ENCODE measurements around the gene RNGTT.

The RNGTT gene

DNA sequence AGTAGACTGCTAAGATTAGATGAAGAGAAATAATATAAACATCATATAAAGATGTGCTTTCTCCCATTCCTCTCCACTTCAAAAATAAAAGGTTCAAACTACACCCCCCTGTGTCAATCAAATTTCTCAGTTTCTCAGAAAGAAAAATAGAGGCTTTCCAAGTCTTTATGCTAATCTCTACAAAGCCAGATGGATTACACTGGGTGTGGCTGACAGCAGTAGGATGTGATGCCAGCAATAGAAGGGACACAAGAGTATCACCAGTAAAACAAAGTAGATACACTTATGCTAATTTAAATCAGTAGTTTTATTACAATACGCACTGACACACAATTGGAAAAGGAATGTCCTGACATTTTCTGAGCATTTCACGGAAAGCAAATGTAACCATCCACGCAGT is 353.4 kb downstream of the RNGTT start:
- DNase-seq (ENCODE audit: low read depth, low spot score) = no peak

GRCh38 chr6:88605271-88605670 is 358.1 kb downstream of the RNGTT start:
- DNase-seq (ENCODE audit: low read depth, low spot score) = no peak

DNA sequence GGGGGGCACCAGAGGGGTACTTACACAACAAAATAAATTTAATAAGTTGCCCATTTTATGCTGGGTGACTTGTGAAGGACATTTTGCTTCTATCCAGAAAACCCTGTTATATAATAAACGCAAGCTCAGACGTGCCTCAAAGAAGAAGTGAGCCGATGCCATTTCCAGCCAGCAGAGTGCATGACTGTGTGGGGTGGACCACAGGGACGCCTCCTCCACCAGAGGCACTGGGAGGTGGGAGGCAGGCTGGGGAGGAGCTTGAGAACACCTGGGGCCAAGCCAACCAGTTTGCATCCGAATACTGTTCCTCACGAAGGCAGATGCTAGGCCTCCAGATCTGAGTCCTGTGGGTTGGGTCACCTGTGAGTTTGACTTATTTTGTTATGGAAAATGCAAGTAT is 363.8 kb downstream of the RNGTT start:
- DNase-seq (ENCODE audit: low read depth, low spot score) = peak; percentile 49

GRCh38 chr6:88596801-88597200 is 366.6 kb downstream of the RNGTT start:
- DNase-seq (ENCODE audit: low read depth, low spot score) = no peak

DNA sequence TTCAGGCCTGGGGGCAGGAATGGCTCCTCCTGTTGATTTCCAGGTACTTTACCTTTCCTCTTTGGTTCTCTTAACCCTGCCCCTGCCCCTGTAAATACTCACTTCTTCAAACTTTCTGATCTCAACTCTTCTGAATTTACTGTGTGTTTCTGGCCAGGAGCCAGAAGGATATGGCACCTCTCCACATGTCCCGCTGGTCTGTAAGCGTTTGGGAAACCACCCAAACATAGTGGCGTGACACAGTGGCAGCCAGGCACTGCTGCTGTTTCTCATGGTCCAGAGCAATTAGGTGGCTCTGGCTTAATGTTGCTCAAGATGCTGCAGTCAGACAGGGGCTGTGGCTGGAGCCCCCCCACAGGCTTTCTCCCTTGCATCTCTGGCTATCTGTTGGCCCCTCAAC is 374.5 kb downstream of the RNGTT start:
- no peak for DNase-seq (ENCODE audit: low read depth, low spot score)

DNA sequence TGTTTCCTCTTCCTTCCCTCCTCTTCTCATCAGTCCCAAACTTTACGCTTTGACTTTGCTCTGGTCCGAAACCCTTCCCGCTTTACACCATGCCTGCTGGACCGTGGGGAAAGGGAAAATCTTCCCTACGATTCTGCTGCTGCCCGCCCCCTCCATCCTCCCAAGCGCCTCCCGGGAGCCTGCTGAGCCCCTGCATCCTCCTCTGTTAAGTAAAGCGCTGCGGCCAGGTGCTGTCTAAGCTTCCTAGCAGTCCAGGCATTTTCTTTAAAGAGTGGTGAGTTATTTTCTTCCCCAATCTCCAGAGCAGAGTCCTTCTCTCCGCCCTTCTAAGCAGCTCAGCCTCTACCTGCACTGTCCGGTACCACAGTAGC is 376.3 kb downstream of the RNGTT start:
- no peak for DNase-seq (ENCODE audit: low read depth, low spot score)

DNA sequence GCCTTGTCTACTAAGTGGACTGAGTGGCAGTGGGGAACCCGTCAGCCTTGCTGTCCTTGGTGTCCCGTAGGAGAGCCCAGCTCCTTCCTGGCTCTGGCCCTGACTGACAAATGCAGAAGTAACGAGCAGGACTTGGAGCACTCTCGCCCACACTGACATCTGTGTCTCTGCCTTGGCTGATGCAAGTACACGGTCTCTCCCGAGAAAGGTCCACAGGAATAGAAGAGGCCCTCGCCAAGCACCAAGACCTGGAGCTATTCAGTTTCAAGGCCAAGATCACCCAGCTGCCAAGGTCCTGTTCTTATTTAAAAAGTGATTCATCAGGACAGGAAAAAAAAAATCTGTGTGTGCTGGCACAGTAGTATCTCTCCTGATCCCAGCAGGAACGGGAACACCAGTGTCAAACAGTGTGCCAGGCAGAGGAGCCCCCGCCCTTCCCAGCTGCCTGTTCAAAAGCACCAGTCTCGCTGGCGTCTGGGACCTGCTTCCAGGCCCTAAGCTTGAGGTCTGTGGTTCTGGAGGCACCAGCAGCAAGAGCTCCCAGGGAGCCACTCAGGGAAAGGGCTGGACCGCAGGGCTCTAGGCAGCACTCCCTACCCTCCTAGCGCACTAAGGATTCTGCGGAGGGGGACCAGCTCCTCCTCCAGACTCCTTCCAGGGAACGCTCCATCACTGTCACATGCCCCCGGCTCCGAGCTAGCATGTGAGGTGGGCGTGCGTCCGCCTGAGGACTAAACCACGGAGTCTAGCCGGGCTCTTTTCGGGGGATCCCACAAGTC is 376.9 kb downstream of the RNGTT start:
- DNase-seq (ENCODE audit: low read depth, low spot score) = peak; percentile 68

DNA sequence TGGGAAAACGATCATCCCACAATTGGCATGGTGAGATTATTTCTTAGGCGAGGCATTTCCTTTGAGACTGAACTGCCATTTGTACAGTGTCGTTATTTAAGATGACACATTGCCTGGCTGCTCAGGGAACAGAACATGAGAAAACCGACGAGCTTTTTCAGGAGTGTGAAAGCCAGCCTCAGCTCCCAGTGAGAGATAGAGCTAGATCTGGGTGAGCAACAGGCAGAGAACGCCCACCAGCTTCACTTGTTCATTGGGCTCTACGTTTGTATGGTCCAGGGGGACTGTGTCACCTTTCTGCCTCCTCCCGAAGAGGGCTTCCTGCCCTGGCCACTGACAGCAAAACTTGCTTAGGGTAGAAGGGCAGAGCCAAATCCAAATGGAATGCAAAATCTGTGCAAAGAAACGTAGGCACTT is 378.1 kb downstream of the RNGTT start:
- DNase-seq (ENCODE audit: low read depth, low spot score) = no peak

DNA sequence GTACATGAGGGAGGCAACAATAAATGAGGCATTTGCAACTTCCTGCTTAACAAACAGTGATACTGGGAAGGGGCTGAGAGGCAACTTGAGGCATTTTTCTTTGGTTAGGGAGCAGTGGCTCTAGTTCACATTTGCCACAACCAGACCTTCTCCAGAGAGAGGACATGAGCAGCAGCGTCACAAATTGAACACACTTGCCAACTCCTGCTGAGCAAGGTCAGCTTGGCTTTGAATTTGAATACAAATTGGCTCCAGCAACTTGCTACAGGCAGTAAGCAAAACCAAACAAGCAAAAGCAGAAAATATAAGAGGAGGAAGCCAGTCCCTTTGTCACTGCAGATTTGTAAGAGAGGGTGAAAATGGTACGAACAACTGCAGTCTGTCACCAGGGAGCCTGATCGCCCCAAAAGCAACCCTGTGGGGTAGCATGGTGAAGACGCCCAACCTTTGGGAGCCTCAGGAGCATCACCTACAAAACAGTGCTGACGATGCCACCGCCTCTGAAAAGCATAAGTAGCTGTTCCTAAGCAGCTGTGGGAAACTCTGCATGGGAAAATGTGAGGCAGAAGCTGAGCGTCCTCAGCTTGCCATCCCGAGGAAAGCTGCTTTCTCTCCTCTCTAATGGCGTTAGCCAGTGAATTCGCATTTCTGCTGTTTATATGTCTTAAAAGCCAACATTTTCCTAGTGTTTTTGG is 378.7 kb downstream of the RNGTT start:
- no peak for DNase-seq (ENCODE audit: low read depth, low spot score)

DNA sequence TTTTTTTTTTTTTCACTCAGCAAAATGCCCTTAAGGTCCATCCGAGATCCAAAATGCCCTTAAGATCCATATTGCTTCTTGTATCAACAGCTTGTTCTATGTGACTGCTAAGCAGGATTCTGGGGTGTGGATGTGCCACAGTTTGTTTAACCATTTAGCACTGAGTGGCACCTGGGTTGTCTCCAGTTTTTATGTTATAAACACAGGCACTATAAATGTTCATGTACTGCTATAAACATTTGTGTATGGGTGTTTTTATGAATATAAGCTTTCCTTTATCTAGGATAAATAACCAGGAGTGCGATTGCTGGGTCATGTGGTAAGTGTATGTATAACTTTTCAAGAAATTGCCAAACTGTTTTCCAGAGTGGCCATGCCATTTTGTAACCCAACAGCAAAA is 386.0 kb downstream of the RNGTT start:
- DNase-seq (ENCODE audit: low read depth, low spot score) = no peak

- no peak for DNase-seq (ENCODE audit: low read depth, low spot score)
These were observed 387.9 kb downstream of the RNGTT start for GRCh38 chr6:88575536-88575935.

GRCh38 chr6:88574651-88575050 is 388.8 kb downstream of the RNGTT start:
- DNase-seq (ENCODE audit: low read depth, low spot score) = peak; percentile 21

GRCh38 chr6:88574031-88574430 is 389.4 kb downstream of the RNGTT start:
- DNase-seq (ENCODE audit: low read depth, low spot score) = no peak

DNA sequence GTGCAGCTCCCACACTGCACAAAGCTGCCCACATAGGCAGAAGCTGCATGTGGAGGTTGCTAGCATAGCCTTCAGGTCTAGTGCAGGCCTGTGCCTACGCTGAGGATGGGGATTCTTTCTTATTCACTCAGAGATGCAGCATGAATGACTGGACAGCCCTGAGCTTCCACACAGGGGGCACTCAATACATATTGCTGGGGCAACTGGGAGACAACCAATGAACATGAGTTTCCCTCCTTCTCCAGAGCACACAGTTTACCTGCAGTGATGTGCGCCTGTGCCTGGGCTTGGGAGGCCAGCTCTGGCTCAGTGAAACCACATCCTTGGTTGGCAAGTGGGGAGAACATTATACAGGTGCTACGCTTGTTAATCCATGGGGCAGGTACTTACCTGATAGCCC is 389.9 kb downstream of the RNGTT start:
- no peak for DNase-seq (ENCODE audit: low read depth, low spot score)

DNA sequence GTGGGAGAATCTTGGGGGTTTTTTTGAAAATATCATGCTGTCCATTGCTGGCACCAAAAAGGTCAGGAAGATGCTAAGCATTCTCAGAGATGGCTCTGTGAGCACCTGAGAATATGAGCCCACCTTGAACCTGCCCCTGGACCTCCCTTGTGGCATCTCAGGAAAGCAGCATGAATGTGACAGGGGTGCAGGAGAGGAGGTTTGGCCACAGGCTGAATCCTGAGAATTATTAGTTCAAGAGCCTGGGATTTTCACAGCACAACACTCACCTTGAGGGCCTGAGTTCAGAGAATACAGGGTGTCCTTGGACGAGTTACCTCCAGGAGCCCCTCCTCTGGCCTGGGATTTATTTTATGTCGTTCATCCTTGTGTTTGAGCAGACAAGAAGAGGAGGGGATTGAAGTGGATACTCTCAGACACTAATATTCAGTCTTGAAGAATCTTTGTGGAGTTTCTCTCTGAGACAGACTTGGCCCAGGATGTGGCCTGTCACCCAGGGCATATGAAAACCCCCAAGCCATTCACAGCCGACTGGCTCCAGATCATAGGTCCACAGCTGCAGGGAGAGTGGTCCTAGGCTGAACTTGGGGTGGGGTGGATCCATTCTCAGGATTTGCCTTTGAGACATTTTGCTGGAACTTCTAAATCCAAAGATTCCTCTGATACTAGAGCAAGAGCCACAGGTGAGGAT is 390.8 kb downstream of the RNGTT start:
- DNase-seq (ENCODE audit: low read depth, low spot score) = no peak

GRCh38 chr6:88569959-88570358 is 393.5 kb downstream of the RNGTT start:
- no peak for DNase-seq (ENCODE audit: low read depth, low spot score)

DNA sequence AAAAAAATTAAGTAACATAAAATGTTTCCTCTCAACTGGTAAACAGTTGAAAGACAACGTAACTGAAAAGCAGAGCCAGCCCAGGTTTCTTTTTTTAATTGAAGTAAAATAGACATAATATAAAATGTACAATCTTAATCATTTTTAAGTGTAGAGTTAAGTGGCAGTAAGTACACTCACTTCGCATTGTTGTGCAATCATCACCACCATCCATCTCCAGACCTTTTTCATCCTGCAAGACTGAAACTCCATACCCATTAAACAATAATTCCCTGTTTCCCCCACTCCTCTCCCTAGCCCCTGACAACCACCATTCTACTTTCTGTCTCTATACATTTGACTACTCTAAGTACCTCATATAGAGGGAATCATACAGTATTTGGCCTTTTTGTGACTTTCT is 395.7 kb downstream of the RNGTT start:
- no peak for DNase-seq (ENCODE audit: low read depth, low spot score)

DNA sequence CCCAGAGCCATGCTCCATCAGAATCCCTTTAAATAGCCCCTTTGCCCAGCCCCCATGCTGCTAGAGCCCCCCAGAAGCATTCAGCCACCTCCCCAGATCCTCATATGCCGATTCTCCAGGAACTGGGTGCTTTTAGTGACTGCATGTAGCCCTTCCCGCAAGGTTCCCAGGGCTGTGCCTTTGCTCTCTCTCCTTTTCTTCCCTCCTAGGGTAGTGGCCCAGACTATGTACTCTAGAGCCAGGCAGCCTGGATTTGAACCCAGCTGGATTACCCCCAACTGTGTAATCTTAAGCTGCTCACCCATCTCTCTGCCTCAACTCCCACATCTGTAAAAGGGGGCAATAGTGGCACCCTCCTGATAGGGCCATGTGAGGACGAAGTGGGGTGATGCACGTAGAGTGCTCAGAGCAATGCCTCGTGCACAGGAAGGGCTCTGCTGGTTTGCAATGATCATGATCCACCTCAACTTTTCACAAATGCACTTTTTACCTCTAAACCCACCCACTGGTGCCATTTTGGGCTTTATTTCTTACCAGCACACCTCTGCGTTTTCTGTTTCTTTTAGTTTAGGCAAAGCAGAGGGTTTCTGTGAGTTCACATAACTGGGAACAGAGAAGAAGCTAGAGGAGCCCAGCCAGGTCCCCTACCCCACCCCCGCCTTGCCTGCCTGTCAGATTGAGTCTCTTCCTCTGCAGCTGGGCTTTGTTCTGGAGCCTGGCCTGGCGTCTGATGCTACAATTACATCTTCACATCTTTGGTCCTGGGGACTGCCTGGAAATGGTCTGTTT is 396.5 kb downstream of the RNGTT start:
- peak; percentile 46 for DNase-seq (ENCODE audit: low read depth, low spot score)

GRCh38 chr6:88565836-88566235 is 397.6 kb downstream of the RNGTT start:
- DNase-seq (ENCODE audit: low read depth, low spot score) = no peak

GRCh38 chr6:88565409-88565811 is 398.0 kb downstream of the RNGTT start:
- no peak for DNase-seq (ENCODE audit: low read depth, low spot score)

- no peak for DNase-seq (ENCODE audit: low read depth, low spot score)
These were observed 400.2 kb downstream of the RNGTT start for GRCh38 chr6:88563277-88563625.

Data from ELF-1 (cell line).